A204.1 (cell line): ENCODE measurements around the gene C3orf18.

Experiments
- FAIRE-seq: peaks from 2 replicates; lab custom pipeline; 2012; peaks lifted over from hg19 to GRCh38; lab: Jason Lieb, UNC

The C3orf18 gene

DNA sequence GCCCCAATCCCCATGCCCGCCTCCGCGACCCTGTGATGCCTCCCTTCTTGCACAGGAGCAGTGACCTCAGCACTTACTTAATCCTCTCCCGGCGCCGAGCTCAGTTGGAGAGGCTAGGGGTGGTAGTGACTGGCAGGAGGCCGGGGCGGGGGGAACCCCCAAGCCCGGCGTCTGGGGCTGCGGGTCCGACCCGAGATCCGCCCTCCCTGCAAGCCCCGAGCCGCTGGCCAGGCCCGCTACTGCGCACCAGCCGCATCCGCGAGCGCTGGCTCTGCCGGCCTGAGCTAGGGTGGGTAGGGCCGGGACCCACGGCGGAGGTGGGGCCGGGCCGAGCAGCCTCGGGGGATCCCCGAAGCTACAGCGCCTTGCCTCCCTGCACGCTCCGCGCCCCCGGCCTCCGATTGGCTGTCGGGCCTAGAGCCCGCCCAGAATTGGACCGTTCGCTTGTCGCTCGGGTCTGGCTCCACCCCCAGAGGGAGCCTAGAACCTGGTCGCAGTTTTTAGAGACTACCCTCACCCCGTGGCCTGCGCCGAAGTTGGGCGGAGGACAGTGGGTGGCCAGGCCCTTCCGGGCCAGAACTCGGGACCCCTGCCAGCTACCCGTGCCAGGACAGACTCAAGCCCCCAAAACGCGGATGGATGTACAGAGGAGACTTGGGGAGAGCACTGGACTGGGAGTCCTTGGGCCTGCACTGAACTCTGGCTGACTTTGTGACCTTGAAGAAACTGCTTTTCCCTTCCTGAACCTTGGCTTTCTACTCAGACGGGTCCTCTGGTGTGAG, at the start of gene C3orf18:
C3orf18 (minus strand) TSS at position 362 of the 782 bp plus-strand sequence. CDS start 2,048 bp downstream, outside the sequence.
- no peak for FAIRE-seq

DNA sequence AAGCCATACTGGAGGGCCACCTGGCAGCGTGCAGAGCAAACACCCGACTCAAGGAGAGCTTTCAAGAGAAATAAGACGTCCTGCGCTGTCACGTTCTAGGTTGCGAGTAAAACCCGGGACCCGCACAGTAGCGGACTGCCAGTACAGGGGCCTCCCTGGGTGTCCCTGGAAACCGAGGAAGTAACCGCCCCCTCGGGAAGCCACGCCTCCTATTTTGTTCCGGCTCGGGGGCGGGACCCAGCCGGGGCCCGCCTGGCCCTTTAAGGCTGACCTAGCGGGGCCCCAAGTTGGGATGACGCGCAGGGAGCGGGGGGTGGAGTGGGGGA, 49.2 kb upstream of the C3orf18 start:
- FAIRE-seq: no peak

DNA sequence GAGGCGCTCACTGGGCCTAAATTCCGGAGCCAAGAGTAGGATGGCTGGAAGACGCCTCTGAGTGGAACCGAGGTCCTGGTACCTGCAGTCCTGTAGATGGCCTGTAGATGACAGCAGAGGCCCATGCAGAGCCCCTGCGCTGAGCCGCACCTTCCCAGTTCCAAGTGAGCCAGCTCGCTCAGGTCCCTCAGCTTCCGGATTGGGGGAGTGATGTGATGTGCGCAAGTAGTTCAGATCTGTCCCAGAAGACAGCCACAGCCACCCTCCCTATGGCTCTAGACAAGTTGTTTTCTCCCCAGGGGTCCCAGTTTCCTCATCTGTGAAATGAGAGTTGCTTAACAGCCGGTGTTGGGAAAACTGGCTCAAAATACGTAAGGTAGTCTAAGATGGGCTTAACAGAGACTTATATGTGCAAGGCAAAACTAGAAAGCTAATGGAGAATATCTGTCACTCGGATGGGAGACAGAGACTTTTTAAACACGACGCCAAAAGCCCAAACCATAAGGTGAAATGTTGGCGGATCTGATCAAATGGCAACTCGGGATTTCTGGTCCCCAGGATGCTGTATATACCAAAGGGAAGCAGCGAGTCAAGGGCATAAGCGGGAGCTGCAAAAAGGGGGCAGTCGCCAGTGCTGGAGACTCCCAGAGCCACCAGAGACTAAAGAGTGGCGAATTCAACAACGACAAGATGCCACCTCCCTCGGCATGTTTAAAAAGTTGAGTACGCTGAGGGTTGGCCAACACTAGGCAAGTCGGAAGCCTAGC, 48.6 kb upstream of the C3orf18 start:
- FAIRE-seq: no peak

DNA sequence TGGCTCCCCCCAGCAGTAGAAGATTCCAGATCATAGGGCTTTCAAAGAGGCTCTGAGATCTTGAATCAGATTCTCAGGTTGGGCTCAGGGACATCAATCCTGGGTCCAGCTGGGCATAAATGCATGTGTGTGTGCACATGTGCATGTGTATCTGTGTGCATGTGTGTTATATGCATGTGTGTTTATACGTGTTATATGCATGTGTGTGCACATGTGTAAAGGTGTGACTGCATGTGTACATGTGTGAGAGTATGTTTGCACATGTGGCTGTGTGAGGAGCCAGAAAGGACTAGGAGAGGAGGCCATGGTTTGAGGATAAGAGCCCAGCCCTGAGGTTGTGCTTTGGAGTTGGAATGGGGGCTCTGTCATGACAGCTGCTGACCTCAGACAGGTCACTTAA, 47.6 kb upstream of the C3orf18 start:
- no peak for FAIRE-seq

DNA sequence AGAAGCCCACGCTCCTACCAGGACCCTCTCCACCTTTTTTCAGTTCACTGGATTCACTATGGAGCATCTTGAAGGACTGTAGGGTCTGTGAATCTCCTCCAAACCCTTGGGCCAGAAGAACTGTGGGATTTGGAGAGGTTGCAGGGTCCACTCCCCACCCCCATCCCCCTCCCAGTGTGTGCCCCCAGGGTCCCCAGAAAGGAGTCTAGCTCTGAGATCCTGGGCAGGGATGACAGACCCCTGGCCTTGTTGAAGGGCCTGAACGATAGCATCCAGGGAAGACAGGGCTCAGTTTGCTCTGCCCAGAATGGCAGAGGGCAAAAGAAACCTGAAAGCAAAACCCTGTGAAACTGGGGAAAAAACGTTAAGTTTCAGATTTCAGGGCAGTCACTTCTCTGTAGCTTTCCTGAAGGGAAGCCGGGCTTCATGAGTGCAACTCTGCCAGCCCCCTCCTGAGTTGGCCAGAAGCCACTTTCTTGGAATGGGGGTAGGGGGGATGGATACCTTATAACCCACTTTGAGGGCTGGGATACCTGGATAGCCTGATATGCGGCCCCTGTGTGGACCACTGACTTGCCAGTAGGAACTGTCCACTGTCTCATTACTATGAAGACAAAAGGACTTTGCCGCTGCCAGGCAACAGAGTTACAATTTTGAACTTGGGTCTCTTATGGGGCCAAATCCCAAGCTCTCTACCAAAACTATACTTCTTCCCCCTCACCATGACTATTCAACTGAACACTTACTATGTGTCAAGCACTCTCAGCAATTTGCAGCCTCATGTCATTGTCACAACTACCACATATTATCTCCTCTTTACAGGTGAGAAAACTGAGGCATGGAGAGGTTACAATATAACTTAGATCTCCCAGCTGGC, 45.7 kb upstream of the C3orf18 start:
- FAIRE-seq: no peak

DNA sequence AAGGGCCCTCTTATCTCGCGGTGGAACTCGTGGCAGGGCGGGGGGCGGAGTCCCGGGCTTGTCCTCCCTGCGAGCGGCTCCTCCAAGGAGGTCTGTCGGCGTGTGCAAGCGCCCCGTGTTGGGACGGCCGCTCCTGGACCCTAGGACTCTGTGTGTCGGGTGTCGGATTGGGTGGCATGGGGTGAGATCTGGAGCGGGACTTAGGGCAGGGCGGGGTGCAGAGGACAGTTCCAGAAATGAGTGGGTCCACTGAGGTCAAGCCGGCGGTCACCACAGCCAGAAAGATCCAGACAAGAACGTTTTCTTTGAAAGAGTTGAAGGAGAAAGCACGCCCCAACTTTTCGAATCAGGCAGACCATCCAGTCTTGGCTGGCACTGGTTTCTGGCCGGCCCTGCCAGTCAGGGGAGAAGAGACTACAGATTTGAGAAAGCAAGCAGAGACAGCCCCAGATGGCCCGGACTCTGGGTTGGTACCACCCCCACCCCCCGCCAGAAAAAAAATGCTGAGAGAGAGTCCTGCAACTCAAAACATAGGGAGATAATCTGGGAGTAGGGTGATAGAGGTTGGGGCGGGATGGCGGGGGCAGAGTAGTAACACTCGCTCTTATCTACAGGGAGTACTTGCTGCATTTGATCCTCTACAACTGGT, 44.8 kb upstream of the C3orf18 start:
- FAIRE-seq: no peak

DNA sequence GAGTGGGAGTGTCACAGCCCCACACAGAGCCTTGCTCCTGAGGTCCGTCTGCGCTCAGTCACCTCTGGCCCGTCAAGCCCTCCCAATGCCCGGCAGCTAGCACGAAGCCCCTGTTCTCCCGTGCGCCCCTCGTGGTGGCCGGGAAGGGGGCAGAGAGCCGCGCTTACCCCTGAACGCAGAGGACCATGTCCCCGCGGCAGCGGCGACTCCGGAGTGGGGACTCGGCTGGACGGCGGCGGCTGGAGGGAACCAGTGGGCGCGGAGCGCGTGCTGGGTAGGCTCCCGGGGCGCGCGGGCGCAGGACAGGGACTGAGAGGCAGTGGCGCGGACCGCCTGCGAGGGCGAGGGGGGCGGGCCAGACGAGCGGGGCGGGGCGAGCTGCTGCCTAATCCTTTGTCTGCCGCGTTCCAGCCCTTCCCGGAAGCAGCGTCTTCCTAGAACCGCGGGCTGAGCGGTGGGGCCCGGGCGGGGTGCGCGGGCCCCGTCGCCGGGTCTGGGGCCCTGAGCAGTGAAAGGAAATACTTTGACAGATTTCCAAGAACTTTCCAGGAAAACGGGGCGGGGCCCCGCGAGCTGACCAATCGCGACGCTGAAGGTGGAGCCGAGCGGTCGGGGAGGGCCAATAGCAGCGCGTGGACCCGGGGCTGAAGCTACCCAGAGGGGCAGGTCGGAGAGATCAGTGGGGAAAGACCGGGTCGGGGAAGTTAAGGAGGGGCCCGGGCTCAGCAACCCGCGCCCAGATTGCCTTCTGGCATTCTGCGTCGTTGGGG, 44.1 kb upstream of the C3orf18 start, which contains the start of gene CISH:
CISH (minus strand) TSS at position 311 of the 770 bp plus-strand sequence; CDS start at position 187, 124 bp downstream.
- peak; percentile 93 for FAIRE-seq

DNA sequence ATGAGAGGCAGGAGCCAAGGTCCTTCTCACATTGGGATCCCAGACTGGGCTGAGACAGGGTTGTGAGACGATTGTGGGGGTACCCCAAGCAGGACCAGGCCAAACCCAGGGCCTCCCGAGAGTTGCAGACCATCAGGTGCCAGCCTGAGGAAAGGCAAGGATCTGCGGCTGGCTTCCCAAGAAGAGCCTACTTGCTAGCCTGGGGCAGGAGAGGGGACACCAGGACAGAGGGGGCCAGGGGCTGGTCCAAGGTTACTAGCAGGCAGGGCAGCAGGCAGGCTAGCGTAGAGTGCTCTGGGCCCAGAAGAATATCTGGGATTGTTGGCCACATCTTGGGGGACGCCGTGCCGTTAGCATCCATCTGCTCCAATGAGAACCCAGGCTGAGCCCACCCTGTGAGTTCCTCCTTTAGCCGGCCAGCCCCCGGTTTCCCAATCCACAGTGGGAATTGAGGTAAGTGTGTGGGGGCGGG, 43.5 kb upstream of the C3orf18 start:
- no peak for FAIRE-seq

DNA sequence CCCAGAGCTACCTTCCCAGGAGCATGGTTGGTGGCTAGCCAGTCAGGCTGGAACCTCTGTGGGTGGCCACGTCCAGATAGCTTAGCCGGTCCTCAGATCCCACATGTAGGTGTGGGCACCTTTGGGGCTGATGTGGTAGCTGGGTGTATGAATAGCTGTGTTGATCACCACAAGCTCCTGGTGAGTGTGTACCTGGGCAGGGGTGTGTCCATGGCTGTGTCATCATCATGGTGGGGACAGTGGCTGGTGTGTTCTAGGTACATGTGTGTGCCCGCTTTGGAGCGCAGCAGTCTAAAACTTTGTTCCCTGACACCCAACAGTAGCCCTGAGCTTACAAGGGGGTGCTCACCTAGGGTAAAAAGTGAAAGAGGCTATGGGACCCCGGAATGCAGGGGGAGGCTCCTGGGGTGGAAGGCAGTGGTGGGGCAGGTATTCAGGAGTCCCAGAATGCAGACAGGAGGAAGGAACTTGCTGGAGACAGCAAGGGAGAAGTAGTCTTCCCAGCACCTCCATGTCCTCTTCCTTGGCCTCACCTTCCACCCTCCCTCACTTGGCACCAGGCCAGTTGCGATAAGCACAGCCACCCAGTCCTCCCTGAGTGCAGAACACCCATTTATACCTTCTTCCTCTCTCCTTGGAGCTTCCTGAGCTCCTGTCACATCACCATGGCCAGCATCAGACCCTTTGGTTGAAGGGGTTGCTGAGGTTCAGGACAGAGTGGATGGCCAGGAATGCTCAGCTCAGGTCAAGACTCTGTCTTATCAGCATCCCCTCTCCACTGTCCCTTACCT, 42.8 kb upstream of the C3orf18 start:
- no peak for FAIRE-seq

DNA sequence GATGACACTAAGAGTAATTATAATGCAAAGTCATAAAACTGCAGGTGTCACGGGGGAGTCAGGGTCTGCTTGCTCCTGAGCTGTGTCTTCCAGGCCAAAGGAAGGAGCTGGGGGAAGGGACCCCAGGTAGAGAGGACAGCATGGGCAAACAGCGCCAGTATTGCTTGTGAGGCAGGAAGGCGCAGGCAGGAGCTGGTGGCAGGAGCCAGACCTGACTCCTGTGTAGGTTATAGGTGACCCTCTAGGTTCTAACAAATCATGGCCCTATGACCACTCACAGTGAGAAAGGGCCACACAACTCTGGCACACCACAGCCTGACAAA, 42.2 kb upstream of the C3orf18 start:
- FAIRE-seq: no peak

DNA sequence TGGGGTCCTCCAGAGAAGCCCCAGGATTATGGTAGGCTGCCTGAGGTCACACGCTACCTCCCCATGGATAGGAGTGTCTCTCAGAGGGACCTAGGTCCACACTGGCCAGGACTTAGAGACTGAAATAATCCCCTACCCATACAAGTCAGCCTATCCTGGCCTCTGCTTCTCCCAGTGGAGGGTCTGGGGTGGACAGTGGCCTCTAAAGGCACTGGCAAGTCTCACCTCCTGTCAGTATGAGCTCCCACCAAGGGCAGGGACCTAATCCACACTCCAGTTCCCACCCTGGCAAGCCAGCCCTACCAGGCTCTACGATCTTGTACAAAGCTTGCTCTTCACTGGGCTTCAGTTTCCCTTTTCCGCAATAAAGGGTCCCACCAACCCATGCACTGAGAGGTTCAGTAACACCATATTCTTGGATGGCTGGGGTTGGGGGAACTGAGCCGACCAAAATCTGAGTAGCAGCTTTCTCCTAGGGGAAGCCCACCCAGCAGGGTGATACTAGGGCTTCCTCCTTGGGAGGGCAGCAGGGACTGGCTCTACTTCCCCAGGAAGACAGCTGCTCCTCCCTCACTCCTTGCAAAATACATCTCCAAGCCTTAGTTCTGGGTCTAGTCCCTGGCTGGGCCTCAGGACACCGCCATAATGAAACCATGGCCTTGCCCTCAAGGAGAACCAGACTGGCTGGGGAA, 41.7 kb upstream of the C3orf18 start:
- no peak for FAIRE-seq

DNA sequence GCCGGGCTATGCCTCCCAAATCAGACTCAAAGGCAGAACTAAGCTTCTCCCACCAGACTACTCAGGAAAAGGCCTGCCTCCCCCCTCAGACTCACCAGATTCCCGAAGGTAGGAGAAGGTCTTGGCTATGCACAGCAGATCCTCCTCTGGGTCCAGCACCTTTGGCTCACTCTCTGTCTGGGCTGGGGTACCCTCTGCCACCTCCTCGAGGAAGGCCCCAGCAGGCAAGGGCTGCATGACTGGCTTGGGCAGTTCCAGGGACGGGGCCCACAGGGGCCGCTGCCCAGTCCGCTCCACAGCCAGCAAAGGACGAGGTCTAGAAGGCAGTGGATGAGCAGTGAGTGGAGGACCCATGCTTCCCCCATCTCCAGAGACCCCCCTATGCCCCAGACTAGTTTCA, 40.7 kb upstream of the C3orf18 start:
- FAIRE-seq: no peak

DNA sequence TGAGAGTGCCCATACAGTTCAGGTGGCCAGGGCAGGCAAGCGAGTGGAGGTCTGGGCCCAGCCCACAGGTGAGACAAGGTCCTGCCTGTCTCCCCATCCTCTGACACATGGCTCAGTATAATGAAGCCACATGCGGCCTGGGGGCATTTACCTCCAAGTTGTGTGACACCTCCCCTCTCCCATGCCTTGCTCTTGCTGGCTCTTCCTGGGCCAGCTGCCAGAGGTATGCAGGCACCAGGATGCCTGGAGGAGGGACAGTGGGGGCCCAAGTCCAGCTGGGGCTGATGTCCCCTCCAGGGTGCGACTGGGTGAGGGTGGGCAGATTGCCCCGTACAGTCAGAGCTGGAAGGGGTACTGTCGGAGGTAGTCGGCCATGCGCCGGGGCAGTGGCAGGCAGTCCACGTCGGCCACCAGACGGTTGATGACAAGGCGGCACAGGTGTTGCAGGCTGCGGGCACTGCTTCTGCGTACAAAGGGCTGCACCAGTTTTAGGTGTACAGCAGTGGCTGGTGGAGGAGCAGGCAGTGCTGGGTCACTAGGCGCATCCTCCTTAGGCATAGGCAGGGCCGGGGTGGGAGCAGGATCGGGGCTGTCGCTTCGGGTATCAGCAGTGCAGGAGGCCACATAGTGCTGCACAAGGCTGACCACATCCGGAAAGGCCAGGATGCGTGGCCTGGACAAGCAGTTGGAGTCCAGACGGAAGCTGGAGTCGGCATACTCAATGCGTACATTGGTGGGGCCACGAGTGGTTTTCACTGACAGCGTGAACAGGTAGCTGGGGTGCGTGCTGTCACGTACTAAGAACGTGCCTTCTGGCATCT, 39.9 kb upstream of the C3orf18 start:
- no peak for FAIRE-seq

DNA sequence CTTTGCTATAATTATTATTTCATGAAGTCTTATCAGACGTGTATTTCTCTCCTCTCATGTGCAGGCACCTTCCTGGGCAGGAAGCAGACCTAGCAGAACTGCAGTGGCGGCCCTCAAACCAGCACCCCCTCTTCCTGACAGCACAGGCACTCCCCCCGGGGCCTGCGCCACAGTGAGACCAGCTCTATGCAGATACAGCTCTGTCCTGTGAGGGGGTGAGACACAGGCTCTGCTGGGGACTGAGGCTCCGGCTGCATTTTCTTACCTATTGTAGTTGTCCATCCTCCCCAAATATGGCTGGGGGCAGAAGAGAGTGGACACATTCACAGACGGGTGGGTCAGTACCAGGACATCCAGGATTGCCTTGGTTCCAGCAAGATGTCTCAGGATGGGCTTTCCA, 39.0 kb upstream of the C3orf18 start:
- no peak for FAIRE-seq

DNA sequence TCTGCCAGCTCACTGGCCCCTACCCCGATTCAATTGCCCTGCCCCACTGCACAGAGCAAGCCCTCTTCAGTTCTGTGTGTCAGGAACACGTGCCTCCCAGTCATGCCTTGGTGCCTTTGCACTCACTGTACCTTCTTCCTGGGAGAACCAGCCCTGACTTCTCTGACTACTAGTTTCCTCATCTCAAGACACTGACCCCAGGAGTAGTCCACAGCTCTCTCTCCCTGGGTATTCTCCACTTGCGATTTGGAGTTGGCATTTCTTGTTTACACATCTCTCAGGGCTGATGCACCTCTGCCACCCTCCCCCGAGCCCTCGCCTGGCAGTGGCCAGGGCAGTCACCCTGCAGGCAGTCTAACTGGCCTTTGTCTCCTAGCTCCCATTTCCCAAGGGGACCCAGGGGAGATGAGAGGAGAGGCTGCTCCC, 38.4 kb upstream of the C3orf18 start:
- FAIRE-seq: no peak

DNA sequence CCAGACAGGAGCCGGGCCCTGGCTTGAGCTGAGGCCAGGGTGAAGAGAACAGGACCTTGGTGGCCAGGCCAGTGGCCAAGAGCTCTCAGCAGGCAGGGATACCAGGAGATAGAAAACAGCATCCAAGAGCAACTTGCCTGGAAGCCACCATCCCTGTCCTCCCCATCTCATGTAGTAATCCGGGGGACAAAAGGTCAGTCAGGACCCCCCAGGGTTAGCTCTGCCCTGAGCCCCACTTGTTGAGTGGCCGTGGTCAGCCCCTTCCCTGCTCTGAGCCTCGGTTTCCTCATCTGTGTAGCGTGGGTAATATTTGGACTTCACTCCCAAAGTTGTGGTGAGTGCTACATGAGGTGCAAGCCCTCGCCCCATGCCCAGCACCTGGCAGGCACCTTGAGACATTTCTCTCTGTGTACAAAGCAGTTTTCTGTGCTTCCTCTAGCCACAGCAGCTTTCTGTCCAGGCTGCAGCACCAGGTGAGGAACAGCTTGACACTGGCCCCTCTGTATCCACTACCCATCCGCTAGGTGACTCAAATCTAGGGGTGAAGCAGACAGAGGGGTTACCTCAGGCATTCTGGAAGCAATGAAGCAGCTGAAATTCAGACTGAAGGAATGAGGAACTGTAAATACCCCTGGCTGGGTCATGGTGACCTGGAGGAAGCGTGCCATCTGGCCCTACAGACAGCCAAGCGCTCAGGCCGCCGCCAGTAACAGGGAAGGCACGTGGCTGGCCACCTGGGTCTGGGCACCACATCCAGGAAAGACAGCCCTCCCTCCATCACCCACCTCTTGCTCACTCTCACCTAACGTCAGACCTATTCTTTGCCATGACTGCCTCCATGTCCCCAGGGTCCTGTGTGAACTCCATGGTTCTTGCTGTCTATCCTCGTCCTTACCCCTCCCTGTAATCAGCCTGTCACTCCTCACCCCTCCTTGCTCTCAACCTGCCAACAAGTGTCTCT, 37.4 kb upstream of the C3orf18 start:
- no peak for FAIRE-seq

DNA sequence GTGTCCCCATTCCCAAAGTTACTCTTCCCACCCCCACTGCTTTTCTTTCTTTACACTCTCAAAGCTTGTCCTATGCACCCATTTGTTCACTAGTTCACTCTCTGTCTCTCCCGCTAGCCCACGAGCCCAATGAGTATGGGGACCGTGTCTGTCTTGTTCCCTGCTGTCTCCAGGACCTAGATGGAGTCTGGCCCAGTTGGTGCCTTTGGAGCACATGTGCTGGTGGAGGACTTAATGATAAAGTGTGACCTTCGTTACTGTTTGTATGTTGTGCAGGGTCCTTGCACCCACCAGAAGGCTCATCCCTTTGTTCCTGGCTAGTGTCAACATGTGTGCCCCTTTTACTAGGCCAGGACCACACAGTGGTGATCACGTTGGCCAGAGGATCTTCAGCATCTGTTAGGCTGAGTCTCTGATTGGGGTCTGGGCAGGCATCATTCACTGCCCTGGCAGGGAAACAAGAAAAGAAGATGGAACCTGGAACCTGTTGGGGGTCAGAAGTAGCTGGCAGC, 36.6 kb upstream of the C3orf18 start:
- no peak for FAIRE-seq
